Body of pancreas (tissue), 4 donors: Measurements from ENCODE around the gene SLC25A6. TPM values are rescaled to one million over a fixed set of nuclear protein-coding genes. Genes with fewer than 3 reads are reported as not detected.
"Not testable (repeated sequence)": the region's sequence is repeated elsewhere in the genome, so short reads cannot be mapped to it uniquely, and the experiment has no call there.

Experiments used
- ATAC-seq: fragments of 150-250 bp; one replicate; pipeline ENCODE4 v1.9.1; 2016
- DNase-seq, 4 donors: peaks; one replicate each; pipeline ENCODE4 v3.0.0-alpha.2; 2019
- H3K27ac ChIP-seq, 4 donors: fragments of 200-600 bp; sonication (generic); 1 replicate in 3 of 4; 2 replicates in 1 of 4; pipeline versions ENCODE4 v1.5.1 to v1.6.1; 2016 to 2019; ENCODE audit warnings: mild to moderate bottlenecking in 1 of 4, mixed read lengths in 1 of 4, moderate library complexity in 1 of 4
- H3K27me3 ChIP-seq, 2 donors: fragments of 200-600 bp; sonication (generic); one replicate each; pipeline ENCODE4 v1.6.0; 2016; ENCODE audit warnings: mild to moderate bottlenecking in 1 of 2
- H3K36me3 ChIP-seq, 2 donors: fragments of 200-600 bp; sonication (generic); replicated peaks in 1 of 2; 2 replicates each; pipeline ENCODE4 v1.5.1; 2016; ENCODE audit warnings: low read depth in 2 of 2; ENCODE audit not compliant: insufficient read depth in 1 of 2
- H3K4me1 ChIP-seq: fragments of 200-600 bp; sonication (generic); one replicate; pipeline ENCODE4 v1.6.0; 2016
- H3K4me3 ChIP-seq, 2 donors: fragments of 200-600 bp; sonication (generic); 1 replicate in 1 of 2; 2 replicates in 1 of 2; pipeline ENCODE4 v1.5.1; 2016 to 2019
- H3K9me3 ChIP-seq, 3 donors: fragments of 200-600 bp; sonication (generic); 1 replicate in 2 of 3; 2 replicates in 1 of 3; pipeline ENCODE4 v1.5.1; 2016
- CTCF ChIP-seq, 7 experiments: fragments of 450-650 bp in 4 of 7; fragments of 200-600 bp in 3 of 7; sonication (generic) in 3 of 7; IDR thresholded peaks; one replicate each; pipeline ENCODE4 v1.5.1; 2016 to 2019; ENCODE audit warnings: antibody characterized with exemption in 7 of 7
- POLR2A ChIP-seq, 3 donors: fragments of 450-650 bp; IDR thresholded peaks; one replicate each; pipeline ENCODE4 v1.6.1; 2016; ENCODE audit warnings: antibody characterized with exemption in 3 of 3, mild to moderate bottlenecking in 2 of 3
- WGBS, 2 donors: methylation state at CpG; one replicate each; pipeline ENCODE4 v1.1.5; 2017; 5-methylcytosine and 5-hydroxymethylcytosine counted together
- intact Hi-C: fragments of 100-400 bp; cut with DNase I; formaldehyde crosslinking; loops from one replicate; pipeline ENCODE4 v1.15.1; 2023
- total RNA-seq, 2 donors: library from RNA; depleted of rRNA; stranded (reverse); fragments of >200 nt; gene quantifications; one replicate each; pipeline ENCODE4 v1.1.0, GENCODE V29; 2016

The SLC25A6 gene
- total RNA-seq, 2 donors from 2014 or later, result 180 to 338 TPM

- intact Hi-C loops, result no loop called here
- H3K27ac ChIP-seq, result no peak overlapping the region
- peaks cover 0 to 3% of the 10 kb centered on the region in 2 donors for H3K36me3 ChIP-seq
- no peak for ATAC-seq
- WGBS, 2 donors, result 92 to 95% methylated on average over 14 to 19 of the region's 19 CpGs
- H3K27me3 ChIP-seq, result no peaks in the 10 kb centered on the region
- TF ChIP-seq CTCF (IDR thresholded peaks at IDR 0.05) (no peak), POLR2A (IDR thresholded peaks at IDR 0.05) (no peak)
- no peaks in the 10 kb centered on the region for H3K9me3 ChIP-seq
- H3K4me1 ChIP-seq, result no peaks in the 10 kb centered on the region
- no peak for DNase-seq
- H3K4me3 ChIP-seq, result no peak overlapping the region
Observed at GRCh38 chrX:1433646-1434357, 41.9 kb upstream of the SLC25A6 start.

- Histone ChIP-seq H3K9me3 (no peaks in the 10 kb centered on the region), H3K27ac (no peak overlapping the region), H3K27me3 (no peaks in the 10 kb centered on the region), H3K4me3 (no peak overlapping the region), H3K4me1 (no peaks in the 10 kb centered on the region), H3K36me3 (no peaks in the 10 kb centered on the region)
- intact Hi-C loops, result no loop called here
- 93 to 97% methylated on average over 10 of the region's 10 CpGs for WGBS, 2 donors
- no peak for ATAC-seq
- TF ChIP-seq CTCF (IDR thresholded peaks at IDR 0.05), result no peak
- TF ChIP-seq POLR2A (IDR thresholded peaks at IDR 0.05), result no peak
- DNase-seq, result no peak
Observed at GRCh38 chrX:1430451-1430850, 38.5 kb upstream of the SLC25A6 start.

GRCh38 chrX:1427756-1428155, 35.8 kb upstream of the SLC25A6 start:
- H3K4me3 ChIP-seq, result no peak overlapping the region
- H3K27me3 ChIP-seq, result no peaks in the 10 kb centered on the region
- no peak overlapping the region for H3K27ac ChIP-seq
- TF ChIP-seq POLR2A (IDR thresholded peaks at IDR 0.05) (no peak), CTCF (IDR thresholded peaks at IDR 0.05) (no peak)
- DNase-seq (peak in 1 of 4 donors; percentile 8), ATAC-seq (no peak)
- 94 to 100% methylated on average over 4 to 31 of the region's 32 CpGs for WGBS, 2 donors
- no peaks in the 10 kb centered on the region for H3K9me3 ChIP-seq
- intact Hi-C loops, result no loop called here
- H3K36me3 ChIP-seq, result no peaks in the 10 kb centered on the region
- no peaks in the 10 kb centered on the region for H3K4me1 ChIP-seq

- intact Hi-C loops, H3K36me3 ChIP-seq, H3K27me3 ChIP-seq, H3K4me3 ChIP-seq, H3K4me1 ChIP-seq, H3K9me3 ChIP-seq, H3K27ac ChIP-seq, ATAC-seq: not testable (repeated sequence)
- WGBS, 2 donors, result 90% methylated on average over 12 to 16 of the region's 16 CpGs
- DNase-seq, result peak in 1 of 4 donors; percentile 2
Observed at GRCh38 chrX:1426321-1426720, 34.4 kb upstream of the SLC25A6 start.

GRCh38 chrX:1425381-1425780, 33.5 kb upstream of the SLC25A6 start:
- TF ChIP-seq CTCF (IDR thresholded peaks at IDR 0.05) (no peak), POLR2A (IDR thresholded peaks at IDR 0.05) (no peak)

More at GRCh38 chrX:1425381-1425780, 33.5 kb upstream of the SLC25A6 start:
- H3K36me3 ChIP-seq, result peaks cover 3 to 4% of the 10 kb centered on the region in 2 donors
- ATAC-seq (no peak), DNase-seq (peak in 1 of 4 donors; percentile 2)
- intact Hi-C loops, result no loop called here
- H3K27ac ChIP-seq, result no peak overlapping the region
- no peaks in the 10 kb centered on the region for H3K4me1 ChIP-seq
- H3K4me3 ChIP-seq, result no peak overlapping the region
- no peaks in the 10 kb centered on the region for H3K9me3 ChIP-seq
- 76 to 77% methylated on average over 10 of the region's 10 CpGs for WGBS, 2 donors
- no peaks in the 10 kb centered on the region for H3K27me3 ChIP-seq
